Raji (cell line): Measurements from ENCODE around the gene FAH.

ENCODE experiments used
- POLR2A ChIP-seq: IDR thresholded peaks from 2 replicates; pipeline ENCODE4 v1.6.1; 2011; ENCODE audit warnings: low read depth, low read length, control low read depth; ENCODE audit not compliant: insufficient read depth

The FAH gene

GRCh38 chr15:80161468-80162016 is 8.7 kb downstream of the FAH start:
- TF ChIP-seq POLR2A: no peak

GRCh38 chr15:80162059-80162554 is 9.3 kb downstream of the FAH start:
- no peak for TF ChIP-seq POLR2A

GRCh38 chr15:80163217-80163616 is 10.4 kb downstream of the FAH start:
- no peak for TF ChIP-seq POLR2A

DNA sequence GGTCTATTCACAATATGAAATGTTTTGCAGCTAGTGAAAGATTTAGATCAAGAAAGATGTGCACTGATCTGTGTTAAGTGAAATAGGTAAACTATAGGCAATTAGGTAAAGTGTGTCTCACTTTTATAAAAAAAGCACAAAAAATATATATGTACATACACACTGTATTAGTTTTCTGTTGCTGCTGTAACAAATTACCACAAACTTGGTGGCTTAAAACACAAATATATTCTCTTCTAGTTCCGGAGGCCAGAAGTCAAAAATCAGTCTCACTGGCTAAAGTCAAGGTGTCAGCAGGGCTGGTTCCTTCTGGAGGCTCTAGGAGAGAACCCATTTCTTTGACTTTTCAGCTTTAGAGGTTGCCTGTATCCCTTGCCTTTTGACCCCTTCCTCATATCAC is 11.1 kb downstream of the FAH start:
- no peak for TF ChIP-seq POLR2A

- TF ChIP-seq POLR2A: no peak
These were observed 15.1 kb downstream of the FAH start for GRCh38 chr15:80167936-80168335.

DNA sequence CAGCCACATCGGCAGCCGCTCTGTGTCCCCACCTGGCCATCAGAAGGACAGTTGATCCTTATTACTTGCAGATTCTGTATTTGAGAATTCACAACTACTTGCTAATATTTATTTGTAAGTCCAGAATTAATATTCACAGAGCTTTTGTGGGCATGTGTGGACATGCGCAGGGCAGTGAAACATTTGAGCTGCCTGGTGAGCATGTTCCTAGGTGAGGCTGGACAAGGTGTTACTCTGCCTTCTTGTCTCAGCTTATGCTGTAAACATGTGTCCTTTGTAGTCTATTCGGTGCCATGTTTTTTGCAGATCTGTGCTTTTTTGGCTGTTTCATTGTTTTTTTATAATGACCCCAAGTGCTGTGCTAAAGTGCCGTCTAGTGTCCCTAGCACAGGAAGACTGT is 15.6 kb downstream of the FAH start:
- TF ChIP-seq POLR2A: no peak

DNA sequence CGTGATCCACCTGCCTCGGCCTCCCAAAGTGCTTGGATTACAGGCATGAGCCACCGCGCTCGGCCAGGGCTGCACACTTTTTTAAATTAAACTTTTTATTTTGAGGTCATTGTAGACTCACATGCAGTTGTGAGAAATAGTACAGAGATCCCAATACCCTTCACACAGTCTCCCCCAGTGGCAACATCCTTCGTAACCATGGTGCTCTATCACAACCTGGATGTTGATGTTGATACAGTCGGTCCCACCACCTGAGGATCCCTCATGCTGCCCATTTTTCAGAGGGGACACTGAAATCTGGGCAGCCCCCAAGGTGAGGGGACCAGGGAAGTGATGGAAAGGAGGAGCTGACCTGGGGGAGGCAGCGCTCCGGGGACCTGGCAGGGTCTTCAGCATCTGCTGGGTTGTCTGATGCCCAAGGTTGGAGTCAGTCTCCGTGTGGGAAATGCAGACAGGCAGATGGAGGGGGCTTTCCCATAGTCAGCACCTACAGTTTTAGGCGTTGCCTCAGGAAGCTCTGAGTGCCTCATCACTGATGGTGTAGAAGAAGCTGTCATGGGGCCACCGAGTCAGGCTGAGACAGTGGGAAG is 17.1 kb downstream of the FAH start:
- TF ChIP-seq POLR2A: no peak

- no peak for TF ChIP-seq POLR2A
These were observed 17.8 kb downstream of the FAH start for GRCh38 chr15:80170596-80170995.

DNA sequence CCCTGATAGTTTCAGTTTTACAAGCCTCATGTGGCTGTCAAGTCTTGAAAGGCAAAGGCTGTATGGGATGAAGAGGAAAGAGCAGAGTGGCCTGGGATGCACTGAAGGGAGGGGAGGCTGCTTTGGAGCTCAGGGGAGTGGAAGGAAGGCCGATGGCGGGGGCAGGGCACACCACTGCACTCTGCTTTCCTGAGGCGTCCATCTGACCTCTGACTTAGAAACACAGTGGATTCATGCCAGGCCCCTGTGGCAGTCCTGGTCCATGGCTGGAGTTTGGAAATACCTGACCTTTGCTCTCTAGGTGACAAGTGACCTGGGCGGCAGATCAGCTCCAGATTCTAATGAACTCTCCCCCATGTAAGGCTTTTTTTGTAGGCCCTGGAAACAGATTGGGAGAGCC is 19.0 kb downstream of the FAH start:
- TF ChIP-seq POLR2A: no peak

DNA sequence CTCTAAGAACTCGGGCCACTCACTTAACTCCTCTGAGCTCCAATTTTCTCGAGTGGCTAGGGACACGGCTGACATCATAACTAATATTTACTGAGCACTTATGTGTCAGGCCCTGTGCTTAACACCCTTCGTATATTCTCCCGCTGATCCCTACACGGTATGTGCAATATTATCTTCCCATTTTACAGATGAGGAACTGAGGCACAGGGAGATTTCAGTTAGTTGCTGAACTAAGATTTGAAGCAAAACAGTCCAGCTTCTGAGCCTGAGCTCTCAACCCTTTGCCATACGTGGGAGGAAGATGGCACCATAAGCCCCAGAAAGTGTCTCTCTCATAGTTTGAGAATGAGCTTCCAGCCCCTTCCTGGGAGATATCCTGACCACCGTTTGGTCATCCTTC is 19.6 kb downstream of the FAH start:
- no peak for TF ChIP-seq POLR2A

GRCh38 chr15:80173022-80173759 is 20.4 kb downstream of the FAH start:
- TF ChIP-seq POLR2A: no peak

GRCh38 chr15:80174017-80174746 is 21.4 kb downstream of the FAH start:
- no peak for TF ChIP-seq POLR2A

- TF ChIP-seq POLR2A: no peak
These were observed 22.6 kb downstream of the FAH start for GRCh38 chr15:80175436-80175835.

GRCh38 chr15:80176443-80176842 is 23.6 kb downstream of the FAH start:
- no peak for TF ChIP-seq POLR2A

DNA sequence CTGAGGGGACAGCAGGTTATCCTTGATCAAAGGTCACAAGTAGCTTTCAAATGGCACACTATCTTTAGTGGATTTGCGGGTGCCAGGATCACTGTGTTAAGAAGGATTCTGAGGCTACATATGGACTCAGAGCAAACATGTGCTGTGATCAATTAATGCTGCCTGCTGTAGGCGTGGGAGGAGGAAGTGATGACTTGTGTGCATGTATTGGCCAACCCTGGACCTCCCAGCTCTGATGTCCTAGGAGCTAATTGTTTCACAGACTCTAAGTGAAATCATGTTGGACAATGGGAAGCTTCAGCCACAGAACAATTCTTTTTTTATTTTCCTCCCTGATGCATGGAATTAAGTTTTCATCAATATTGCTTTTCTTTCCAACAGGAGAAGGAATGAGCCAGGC is 24.4 kb downstream of the FAH start:
- TF ChIP-seq POLR2A: no peak
